Kidney epithelial cell (primary cell): ENCODE results near the gene LILRB3. TPM values are rescaled to one million over a fixed set of nuclear protein-coding genes. Genes with fewer than 3 reads are reported as not detected.

ENCODE experiments used
- DNase-seq: peaks from one replicate; pipeline ENCODE4 v3.0.0-alpha.2; 2010; ENCODE audit warnings: low read depth
- H3K27me3 ChIP-seq: 2 replicates; pipeline ENCODE4 v1.6.0; 2011; ENCODE audit warnings: low read length; ENCODE audit not compliant: control insufficient read depth, insufficient read depth
- H3K36me3 ChIP-seq: 2 replicates; pipeline ENCODE4 v1.5.1; 2011; ENCODE audit warnings: low read length; ENCODE audit not compliant: control insufficient read depth, insufficient read depth
- H3K4me3 ChIP-seq: 2 replicates; pipeline ENCODE4 v1.5.1; 2011; ENCODE audit warnings: low read depth, mild to moderate bottlenecking, control low read depth, low read length
- total RNA-seq: library from RNA; depleted of rRNA; stranded (reverse); fragments of >200 nt; gene quantifications from 2 replicates; pipeline ENCODE4 v1.2.3, GENCODE V29; 2015
- TF ChIP-seq, protein P1 (sequence below): IDR thresholded peaks from 2 replicates; pipeline ENCODE4 v1.5.1; 2011; ENCODE audit warnings: mild to moderate bottlenecking, moderate library complexity, low read length, control low read depth, inconsistent platforms; ENCODE audit not compliant: insufficient read depth, poor library complexity, severe bottlenecking

The LILRB3 gene
- total RNA-seq, 1 donor from 2014 or later = 0.50 TPM

DNA sequence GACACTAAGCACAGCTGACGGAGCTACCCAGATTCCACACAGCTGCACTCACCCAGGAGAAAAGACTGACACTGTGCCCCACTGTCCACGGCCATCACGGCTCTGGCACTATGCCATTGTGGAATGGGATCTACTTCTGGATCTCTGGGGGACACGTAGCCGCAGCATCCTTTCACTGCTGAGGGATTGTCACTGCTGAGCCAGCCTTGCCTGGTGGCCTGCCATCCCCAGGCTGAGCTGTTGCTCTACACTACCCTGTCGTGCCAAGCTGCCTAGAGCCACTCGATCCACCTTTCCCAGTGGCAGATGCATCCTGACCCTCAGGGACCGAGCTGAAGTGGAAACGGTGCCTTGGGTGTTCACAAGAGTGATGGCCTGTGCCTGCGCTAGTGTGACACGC, 39.3 kb upstream of the LILRB3 start:
- H3K36me3 ChIP-seq = no peaks in the 10 kb centered on the region
- no peak overlapping the region for H3K4me3 ChIP-seq
- no peak for DNase-seq
- TF ChIP-seq, protein P1, sequence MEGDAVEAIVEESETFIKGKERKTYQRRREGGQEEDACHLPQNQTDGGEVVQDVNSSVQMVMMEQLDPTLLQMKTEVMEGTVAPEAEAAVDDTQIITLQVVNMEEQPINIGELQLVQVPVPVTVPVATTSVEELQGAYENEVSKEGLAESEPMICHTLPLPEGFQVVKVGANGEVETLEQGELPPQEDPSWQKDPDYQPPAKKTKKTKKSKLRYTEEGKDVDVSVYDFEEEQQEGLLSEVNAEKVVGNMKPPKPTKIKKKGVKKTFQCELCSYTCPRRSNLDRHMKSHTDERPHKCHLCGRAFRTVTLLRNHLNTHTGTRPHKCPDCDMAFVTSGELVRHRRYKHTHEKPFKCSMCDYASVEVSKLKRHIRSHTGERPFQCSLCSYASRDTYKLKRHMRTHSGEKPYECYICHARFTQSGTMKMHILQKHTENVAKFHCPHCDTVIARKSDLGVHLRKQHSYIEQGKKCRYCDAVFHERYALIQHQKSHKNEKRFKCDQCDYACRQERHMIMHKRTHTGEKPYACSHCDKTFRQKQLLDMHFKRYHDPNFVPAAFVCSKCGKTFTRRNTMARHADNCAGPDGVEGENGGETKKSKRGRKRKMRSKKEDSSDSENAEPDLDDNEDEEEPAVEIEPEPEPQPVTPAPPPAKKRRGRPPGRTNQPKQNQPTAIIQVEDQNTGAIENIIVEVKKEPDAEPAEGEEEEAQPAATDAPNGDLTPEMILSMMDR = no peak
- H3K27me3 ChIP-seq = no peaks in the 10 kb centered on the region

DNA sequence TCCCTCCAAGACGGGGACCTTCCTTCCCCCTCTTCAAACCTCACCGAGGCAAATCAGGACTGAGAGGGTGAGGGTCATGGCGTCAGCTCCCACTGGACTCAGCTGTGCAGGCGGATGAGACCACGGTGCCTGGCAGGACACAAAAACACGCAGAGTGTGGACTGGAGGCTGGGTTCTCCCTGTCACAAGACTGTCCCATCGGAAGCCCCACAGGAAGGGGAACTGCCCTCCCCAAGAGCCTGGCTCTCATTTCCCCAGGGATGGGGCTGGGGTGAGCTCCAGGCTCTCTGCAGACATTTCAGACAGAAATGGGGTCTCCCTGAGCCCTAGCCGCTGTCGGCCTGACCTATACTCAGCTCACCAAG, 34.3 kb upstream of the LILRB3 start, which contains the start of gene LILRB5:
Gene LILRB5, minus strand, starts transcription at position 158 of the 365 bp plus-strand sequence. Its CDS starts 80 bp downstream, at position 78.
- no peak for DNase-seq
- Histone ChIP-seq H3K27me3 (peaks cover 12% of the 10 kb centered on the region), H3K4me3 (no peak within 1 kb of the TSS), H3K36me3 (no peaks in the 10 kb centered on the region)
- TF ChIP-seq, protein P1 = no peak

DNA sequence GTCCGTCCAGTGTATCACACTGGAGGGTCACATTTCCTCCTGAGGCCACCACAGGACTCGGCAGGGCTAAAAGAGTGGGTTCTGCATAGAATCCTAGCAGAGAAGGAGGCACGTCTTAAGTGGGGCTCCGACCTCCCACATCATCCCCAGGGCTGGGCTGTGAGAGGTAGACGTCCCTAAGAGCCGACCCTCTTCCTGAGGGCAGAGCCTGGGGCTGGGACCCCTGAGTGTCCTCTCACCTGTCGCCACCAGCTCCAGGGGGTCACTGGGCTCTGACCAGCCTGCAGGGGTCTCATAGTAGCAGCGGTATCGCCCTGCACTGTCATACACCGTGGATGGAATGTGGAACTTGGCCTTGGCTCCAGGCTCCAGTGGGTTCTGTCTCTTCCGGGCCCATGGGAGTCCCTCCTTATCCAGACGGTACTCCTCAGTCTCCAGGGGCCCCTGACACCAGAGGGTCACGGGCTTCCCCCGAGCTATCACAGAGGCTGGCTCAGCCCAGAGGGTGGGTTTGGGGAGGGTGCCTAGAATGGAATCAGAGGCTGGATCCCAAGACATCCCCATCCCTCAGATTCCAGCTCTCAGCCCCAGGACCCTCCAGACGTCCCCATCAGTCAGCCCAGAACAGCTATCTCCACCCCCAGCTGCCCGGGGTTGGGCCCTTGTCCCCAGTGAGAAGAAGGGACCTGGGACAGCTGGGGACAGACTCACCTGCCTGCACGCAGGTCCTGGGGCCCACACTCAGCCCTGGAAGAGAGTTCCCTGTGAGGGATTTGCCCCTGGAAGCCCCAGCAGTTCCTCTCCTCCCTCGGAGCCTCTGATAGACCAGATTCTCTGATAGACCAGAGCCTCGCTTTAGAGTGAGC, 33.7 kb upstream of the LILRB3 start:
- TF ChIP-seq, protein P1 = no peak
- Histone ChIP-seq H3K36me3 (no peaks in the 10 kb centered on the region), H3K27me3 (peaks cover 14% of the 10 kb centered on the region), H3K4me3 (no peak overlapping the region)
- no peak for DNase-seq

DNA sequence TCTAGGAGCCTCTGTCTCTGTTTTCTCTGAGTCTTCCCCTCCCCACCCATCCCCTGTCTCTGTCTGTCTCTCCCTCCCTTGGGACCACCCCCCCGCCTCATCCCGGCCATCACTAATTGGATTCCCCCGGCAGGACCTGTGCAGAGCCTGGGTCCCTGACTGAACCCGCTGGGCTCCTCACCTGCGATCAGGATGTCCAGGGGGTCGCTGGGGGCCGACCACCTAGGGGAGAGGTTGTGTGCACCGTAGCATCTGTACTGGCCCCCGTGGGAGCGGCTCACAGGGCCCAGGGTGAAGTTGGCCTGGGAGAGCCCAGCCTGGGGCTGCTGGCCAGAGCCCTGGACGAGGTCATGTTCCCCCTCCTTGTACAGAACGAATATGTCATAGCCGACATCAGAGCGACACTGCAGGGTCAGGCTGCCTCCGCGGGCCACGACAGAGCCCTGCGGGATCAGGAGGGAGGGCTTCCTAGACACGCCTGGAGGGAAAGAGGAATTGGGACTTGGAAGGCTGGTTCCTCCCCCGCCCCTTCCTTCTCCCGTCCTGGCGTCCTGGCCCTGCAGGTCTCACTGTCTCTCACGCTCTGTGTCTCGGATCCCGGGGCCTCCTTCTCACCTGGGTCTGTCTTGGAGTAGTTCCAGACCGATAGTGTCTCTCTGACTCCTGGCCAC, 32.4 kb upstream of the LILRB3 start:
- TF ChIP-seq, protein P1 = no peak
- Histone ChIP-seq H3K4me3 (no peak overlapping the region), H3K27me3 (peaks cover 14% of the 10 kb centered on the region), H3K36me3 (no peaks in the 10 kb centered on the region)
- no peak for DNase-seq

DNA sequence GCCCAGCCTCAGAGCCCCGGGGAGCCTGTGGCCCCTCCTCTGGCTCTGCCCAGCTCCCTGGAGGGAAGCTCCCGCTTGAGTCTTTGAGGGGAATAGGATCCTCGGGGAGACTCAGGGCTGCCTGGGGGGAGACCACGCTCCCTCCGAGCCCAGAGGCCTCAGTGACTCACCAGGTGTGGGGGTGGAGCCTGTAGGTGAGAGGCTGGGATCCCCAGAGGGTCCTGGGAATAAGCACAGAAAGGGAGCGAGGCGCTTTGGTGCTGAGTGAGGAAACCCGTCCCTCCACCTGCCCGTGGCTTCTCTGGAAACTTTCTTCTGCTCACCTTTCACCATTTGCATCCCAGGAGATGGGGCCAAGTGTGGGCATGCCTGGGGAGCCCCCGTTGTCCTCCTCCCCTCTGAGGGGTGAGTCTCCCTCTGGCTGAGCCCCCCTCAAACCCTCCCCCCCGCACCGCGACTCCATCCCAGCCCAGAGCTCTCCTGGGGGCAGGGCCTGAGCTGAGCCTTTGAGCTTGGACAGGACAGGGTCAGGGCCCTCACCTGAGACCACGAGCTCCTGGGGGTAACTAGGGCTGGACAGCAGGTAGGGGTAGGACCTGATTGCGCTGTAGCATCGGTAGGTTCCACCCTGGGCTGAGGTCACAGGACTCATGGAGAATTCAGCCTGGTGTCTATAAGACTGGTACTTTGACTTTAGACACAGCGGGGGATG, 31.5 kb upstream of the LILRB3 start:
- TF ChIP-seq, protein P1 = no peak
- peaks cover 14% of the 10 kb centered on the region for H3K27me3 ChIP-seq
- no peak overlapping the region for H3K4me3 ChIP-seq
- H3K36me3 ChIP-seq = no peaks in the 10 kb centered on the region
- no peak for DNase-seq
